Renal cortical epithelial cell (primary cell): ENCODE results near the gene REEP2. TPM values are rescaled to one million over a fixed set of nuclear protein-coding genes. Genes with fewer than 3 reads are reported as not detected.

ENCODE experiments used
- total RNA-seq: library from RNA; depleted of rRNA; stranded (reverse); fragments of >200 nt; gene quantifications from 2 replicates; pipeline ENCODE4 v1.2.3, GENCODE V29; 2014

REEP2 gene
- total RNA-seq, 1 donor from 2014 or later = 7.6 TPM

Other genes with a start within 250 kb of the REEP2 start
- gene CDC23, start 225.7 kb upstream of the REEP2 start, total RNA-seq = 31.8 and 35.0 TPM in 2 replicates
- gene GFRA3, start 164.4 kb upstream of the REEP2 start, total RNA-seq = not detected in 2 replicates
- gene CDC25C, start 107.3 kb upstream of the REEP2 start, total RNA-seq = 0.35 and 2.6 TPM in 2 replicates
- gene FAM53C, start 100.8 kb upstream of the REEP2 start, total RNA-seq = 26.2 and 29.2 TPM in 2 replicates
- gene KDM3B, start 86.4 kb upstream of the REEP2 start, total RNA-seq = 44.5 and 79.7 TPM in 2 replicates
- 1.2 and 12.3 TPM in 2 replicates for gene EGR1, start 26.4 kb downstream of the REEP2 start, total RNA-seq
- 135 and 213 TPM in 2 replicates for gene ETF1, start 104.2 kb downstream of the REEP2 start, total RNA-seq
- 386 and 419 TPM in 2 replicates for gene HSPA9, start 136.3 kb downstream of the REEP2 start, total RNA-seq